Eye (tissue), 1 donor: Measurements from ENCODE around the gene CNPY1.
"Not testable (repeated sequence)": the region's sequence is repeated elsewhere in the genome, so short reads cannot be mapped to it uniquely, and the experiment has no call there.

Source experiments
- DNase-seq: peaks from one replicate; pipeline ENCODE4 v3.0.0-alpha.2; 2015

CNPY1 gene

DNA sequence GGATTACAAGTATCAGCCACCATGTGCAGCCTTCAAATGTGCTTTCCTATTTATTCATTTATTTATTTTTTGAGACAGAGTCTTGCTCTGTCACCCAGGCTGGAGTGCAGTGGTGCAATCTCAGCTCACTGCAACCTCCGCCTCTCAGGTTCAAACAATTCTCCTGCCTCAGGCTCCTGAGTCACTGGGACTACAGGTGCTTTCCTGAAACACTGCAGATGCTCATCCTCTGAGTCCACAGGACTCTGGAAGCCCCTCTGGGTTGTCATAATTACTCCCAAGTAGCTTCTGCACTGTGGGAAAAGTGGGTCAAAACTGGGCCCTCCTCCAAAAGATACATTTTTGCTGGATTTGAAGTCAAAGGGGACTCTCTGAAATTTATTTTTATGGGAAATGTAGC is at the start of gene CNPY1:
CNPY1 (minus strand) TSS at position 111 of the 400 bp plus-strand sequence. CDS start 630 bp downstream, outside the sequence.
- DNase-seq, result not testable (repeated sequence)

- DNase-seq, result no peak
Measured at GRCh38 chr7:155594961-155595366, 48.6 kb upstream of the CNPY1 start.

DNA sequence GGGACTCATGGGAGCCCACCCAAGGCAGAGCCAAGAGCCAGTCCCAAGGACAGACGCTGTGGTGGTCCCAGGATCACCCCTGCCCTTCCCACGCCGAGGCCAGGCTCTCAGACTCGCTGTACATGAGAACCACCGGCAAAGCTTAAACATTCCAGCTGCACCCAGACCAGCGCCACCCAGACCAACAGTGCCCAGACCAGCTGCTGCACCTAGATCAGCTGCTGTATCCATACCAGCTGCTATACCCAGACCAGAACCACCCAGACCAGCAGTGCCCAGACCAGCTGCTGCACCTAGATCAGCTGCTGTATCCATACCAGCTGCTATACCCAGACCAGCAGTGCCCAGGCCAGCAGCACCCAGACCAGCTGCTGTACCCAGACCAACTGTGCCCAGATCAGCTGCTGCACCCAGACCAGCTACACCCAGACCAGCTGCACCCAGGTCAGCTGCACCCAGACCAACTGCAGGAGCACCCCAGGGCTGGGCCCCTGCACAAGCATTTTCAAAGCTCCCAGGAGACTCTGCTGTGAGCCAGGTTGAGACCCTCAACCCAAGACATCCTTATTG is 47.9 kb upstream of the CNPY1 start:
- no peak for DNase-seq

DNA sequence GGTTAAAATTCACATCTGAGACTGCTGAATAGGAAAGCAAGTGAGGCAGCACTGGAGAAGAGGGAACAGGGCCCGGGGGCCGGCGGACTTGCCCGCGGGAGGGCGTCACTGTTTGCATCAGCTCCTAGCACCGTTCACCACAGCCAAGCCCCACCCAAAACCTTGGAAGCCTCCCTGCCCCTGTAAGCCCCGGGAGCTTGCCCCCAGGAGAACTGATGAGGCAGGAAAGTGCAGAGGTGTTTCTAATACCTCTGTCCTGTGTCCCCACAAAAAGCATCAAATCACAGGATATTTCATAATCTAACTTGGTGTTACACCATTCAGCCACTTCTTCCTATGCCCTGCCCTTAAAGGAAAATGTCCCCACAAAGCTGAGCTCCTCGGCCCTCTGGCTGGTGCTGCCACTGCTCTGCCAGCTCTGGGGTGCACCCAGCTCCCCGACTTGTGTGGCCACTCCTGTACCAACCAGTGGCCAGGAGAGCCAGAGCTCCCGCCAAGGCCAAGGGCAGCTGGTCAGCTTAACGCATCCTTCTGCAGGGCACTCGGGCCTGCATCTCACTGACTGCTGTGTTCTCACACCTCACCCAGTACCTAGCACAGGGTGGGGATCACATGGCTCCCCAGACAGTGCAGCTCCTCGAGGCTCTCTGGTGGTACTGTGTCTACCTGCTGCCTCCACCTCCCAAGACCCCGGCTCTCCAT is 47.3 kb upstream of the CNPY1 start:
- no peak for DNase-seq

DNA sequence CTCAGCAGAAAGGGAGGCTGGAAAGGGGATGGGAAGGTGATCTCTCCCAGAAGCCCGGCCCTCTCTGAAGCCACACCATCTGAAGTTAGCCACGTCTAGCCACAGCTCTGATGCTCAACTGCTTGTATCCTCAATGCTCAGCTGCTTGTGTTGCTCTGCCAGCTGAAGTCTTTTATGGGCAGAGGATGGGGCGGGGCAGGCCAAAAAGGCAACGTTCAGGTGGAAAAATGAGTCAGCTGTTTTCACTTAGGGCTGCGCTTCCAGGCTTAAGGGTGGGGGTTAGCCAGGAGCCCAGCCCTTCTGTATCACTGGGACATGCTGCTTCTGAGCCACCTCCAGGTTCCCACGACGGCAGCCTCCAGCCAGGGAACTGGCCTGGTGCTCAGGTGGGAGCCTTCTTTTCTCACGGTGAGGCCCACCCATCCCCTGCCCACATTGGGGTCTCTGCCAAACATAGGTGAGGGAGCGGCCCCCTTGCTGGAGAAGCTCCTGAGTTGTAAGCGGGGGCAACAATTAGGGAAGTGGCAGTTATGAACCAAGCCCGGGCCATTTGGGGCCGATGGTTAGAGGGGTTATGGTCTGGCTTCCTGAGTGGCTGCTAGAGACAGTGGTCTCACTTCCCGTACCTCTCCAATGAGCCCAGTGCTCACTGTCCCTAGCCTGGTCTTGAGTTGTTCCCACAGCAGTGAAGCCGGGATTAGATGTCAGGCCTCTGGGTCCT is 44.9 kb upstream of the CNPY1 start:
- no peak for DNase-seq

GRCh38 chr7:155590215-155591018 is 44.1 kb upstream of the CNPY1 start:
- peak; percentile 64 for DNase-seq

DNA sequence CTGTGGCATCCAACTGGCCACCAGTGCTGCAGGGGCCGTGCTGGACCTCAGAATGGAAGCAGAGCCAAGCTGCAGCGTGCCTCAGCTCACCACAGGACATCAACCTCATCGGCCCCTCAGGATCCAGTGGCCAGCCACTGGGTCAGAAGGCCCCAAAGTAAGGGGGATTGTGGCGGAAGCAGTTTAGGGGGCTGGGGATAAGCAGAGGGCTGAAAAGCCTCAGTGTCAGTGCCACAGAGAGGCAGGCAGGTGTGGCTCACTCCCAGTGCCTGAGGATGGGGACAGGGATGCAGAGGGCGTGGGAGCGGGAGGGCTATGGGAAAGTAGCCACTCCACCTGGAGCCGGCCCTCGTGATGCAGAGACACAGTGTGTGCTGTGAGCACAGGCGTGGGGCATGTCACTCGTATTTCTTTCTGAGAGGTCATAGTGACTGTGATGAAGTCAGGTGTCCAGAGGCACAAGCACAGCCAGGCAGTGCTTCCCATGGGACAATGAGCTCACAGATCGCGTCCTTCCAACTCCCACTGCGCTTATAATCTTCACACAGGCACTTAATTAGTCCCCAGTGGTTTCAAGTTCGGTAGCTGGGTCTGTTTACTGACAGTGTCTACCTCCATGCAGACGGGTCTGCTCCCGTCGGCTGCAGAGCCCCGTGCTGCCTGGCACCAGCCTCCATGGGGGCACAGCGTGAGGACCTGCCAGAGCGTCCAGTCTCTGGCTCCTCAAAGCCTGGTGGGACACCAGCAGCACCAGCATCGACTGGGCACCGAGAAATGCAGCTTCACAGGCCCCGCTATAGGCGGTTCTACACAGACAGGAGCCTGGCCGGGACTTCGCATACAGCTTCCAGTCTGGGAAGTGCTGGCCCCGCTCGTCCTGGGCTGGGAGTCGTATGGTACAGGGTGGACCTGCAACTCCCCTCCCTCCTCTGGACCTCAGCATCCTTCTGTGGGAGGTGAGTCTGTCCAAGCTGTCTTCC is 42.9 kb upstream of the CNPY1 start:
- DNase-seq, result no peak

GRCh38 chr7:155588468-155588998 is 42.2 kb upstream of the CNPY1 start:
- DNase-seq, result no peak

GRCh38 chr7:155587486-155587885 is 41.1 kb upstream of the CNPY1 start:
- DNase-seq, result no peak

DNA sequence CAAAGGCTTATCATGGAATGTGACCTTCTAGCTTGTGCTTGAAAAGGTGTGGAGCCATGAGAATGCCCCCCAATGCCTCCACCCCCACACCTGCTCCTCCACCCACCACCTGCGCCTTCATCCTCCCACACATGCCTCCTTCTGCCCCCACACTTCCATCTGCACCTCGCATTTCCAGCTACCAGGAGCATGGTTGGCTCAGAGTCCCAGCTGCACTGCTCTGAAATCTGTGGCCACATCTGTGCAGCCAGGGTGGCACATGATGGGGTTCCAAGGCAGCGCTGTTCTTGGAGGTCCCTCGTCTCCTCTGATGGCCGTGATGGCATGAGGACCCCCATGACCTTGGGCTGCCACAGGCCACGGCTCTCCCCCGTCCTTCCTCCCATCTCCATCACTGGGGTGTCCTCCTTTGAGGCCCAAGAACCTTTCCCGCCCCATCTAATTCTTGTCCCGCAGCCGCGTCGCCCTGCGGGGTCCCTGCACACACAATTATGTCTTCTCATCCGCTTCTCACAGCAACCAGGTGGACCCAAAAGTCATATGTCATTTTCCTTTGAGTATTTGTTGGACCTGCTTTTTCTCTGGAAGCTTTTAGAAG is 40.6 kb upstream of the CNPY1 start:
- DNase-seq, result no peak

DNA sequence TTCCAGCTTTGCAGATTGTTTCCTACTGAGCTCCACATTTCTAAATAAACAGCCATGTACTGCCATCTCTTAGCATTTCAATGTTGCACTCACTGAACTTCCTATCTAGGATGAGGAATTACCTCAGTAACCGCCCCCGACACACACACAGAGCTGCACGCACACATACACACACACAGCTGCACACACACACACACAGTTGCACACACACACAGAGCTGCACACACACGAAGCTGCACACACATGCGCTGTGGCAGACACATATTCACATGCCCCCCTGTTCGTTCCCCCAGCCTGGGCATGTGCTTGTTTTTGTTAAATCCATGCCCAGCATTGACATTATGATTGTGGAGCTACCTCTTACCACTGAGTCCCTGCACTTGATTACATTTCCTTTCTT is 39.6 kb upstream of the CNPY1 start:
- no peak for DNase-seq

- DNase-seq, result no peak
Measured at GRCh38 chr7:155585532-155585895, 39.2 kb upstream of the CNPY1 start.

DNA sequence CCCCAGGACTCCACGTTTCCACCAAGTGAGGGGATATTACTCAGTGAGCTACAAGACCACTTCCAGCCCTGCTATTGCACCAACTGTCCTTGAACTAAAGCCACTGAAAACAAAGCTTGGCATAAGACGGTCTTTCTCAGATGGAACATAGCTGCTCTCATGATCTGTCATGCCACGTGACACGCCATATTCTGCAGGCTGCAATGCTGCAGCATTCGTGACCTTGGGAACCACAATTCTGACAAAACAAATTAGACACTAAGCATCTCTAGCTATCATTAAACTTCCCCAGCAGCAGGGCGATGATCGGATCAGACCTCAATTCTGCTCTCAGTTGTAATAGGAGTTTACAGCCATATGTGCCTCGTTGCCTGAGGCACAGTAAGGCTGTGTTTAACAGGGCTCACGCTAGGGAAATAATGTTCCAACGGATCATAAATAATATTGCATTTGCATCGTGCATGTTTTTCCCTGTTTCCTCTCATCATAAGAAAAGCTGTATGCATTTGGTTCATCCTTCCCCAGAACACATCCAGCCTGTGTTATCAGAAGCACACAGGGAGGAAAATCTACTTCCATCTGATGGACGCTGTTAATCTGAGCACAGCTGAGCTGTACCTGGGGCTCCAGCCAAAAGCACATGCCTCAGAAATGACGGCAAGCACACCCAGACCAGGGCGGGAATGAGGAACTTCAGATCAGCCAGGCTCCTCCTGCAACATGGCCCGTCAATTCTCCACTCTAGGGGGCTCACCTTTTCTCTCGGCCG is 38.6 kb upstream of the CNPY1 start:
- DNase-seq, result peak; percentile 48

DNA sequence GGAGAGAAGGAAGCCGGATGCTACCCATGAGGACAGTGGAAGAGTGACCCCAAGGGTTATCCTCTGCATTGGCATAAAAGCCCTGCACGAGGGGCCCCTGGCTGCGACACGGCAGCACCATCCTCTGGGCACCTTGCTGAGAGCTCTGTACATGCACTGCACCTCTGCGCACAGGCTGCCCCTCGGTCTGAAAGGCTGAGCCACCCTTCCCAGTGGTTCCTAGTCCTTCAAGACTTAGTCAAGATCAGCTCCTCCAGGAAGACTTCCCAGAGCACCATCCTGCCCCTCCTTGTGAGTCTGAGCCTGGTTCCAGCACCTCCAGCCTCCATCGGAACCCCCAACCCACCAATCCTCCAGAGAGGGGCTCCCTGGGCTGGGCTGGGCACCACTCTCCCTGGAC is 37.9 kb upstream of the CNPY1 start:
- DNase-seq, result no peak

GRCh38 chr7:155583636-155584035 is 37.3 kb upstream of the CNPY1 start:
- no peak for DNase-seq

GRCh38 chr7:155581954-155582353 is 35.6 kb upstream of the CNPY1 start:
- DNase-seq, result no peak

DNA sequence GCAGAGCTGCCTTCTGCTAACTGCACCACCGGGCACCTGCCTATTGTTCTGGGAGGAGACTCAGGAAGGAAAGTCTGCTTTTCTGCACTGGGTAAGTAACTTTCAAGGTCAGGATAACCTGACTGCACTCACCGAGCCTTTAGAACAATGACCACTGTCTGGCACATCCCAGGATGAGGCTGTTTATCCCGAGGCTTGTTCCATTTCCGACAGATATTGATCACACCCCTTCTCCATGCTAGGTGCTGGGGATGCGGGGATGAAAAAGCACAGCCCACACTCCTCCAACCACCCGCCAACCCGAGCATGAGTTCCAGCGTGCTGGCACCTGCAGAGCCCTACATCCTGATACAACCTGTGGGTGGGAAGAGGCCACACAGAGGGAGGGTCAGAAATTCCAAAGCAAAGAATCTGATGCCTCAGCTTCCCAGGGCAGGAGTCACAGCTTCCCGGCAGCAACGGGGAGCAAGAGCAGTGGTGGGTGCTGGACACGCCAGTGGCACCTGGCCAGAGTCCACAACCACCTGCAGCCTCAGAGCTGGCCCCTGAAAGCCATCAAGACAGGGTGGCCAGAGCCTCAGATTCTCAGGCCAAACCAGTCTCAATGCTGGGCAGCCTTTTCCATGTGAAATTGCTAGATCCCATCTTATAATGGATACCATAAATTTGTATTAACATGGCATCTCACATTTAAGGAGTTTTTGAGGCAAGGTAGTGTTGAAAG is 34.9 kb upstream of the CNPY1 start:
- DNase-seq, result no peak

GRCh38 chr7:155580367-155580766 is 34.0 kb upstream of the CNPY1 start:
- no peak for DNase-seq

GRCh38 chr7:155579565-155579964 is 33.2 kb upstream of the CNPY1 start:
- no peak for DNase-seq

DNA sequence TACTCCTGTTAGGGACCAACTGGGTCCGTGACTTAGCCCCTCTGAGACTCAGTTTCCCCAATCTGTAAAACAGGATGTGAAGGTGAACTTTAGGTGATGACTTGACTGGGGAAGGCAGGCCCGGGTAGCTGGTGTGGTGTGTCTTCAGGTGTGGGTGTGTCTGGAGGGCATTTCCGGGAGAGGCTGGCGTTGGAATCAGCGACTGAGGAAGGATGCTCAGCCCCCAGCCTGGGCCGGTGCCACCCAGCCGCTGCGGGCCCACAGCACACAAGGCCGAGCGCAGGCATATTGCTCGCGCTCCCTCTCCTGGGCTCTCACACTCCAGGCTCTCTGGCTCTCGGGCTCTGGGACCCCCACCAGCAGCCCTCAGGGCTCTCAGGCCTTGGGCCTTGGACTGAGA is 31.7 kb upstream of the CNPY1 start:
- no peak for DNase-seq
